ENCODE data around the gene HSPB2.

The HSPB2 gene

GRCh38 chr11:111886032-111886431 lies 26.5 kb upstream of the HSPB2 start:
- Histone ChIP-seq H3K9me2 (replicated peaks; ENCODE audit: low read depth, low read length) (no peaks in the 10 kb centered on the region), H3K4me3 (ENCODE audit: low read length, poor library complexity, severe bottlenecking) (no peak overlapping the region), H3K36me3 (ENCODE audit: insufficient read depth, low read length) (no peaks in the 10 kb centered on the region)

GRCh38 chr11:111886844-111887243 lies 25.7 kb upstream of the HSPB2 start:
- Histone ChIP-seq H3F3A (ENCODE audit: low read depth) (no peaks in the 10 kb centered on the region), H3K4me1 (ENCODE audit: insufficient read depth, low read length, poor library complexity, severe bottlenecking) (no peaks in the 10 kb centered on the region), H3K79me2 (ENCODE audit: insufficient read depth, low read length) (no peaks in the 10 kb centered on the region), H3K9me2 (replicated peaks; ENCODE audit: low read depth, low read length) (no peaks in the 10 kb centered on the region), H3K9me3 (ENCODE audit: insufficient read depth, low read depth, low read length) (no peaks in the 10 kb centered on the region), H3K27me3 (ENCODE audit: insufficient read depth, low read length, poor library complexity, severe bottlenecking) (no peaks in the 10 kb centered on the region), H2AFZ (ENCODE audit: low read length) (no peak overlapping the region), H3K36me3 (ENCODE audit: insufficient read depth, low read length) (no peaks in the 10 kb centered on the region), H3K4me2 (ENCODE audit: low read depth, low read length, poor library complexity, severe bottlenecking) (no peak overlapping the region), H3K4me3 (ENCODE audit: low read length, poor library complexity, severe bottlenecking) (no peak overlapping the region), H4K20me1 (ENCODE audit: insufficient read depth, low read length, poor library complexity, severe bottlenecking) (no peaks in the 10 kb centered on the region), H3K9ac (ENCODE audit: low read depth, low read length, poor library complexity, severe bottlenecking) (no peak overlapping the region)
- TF ChIP-seq, protein P1, sequence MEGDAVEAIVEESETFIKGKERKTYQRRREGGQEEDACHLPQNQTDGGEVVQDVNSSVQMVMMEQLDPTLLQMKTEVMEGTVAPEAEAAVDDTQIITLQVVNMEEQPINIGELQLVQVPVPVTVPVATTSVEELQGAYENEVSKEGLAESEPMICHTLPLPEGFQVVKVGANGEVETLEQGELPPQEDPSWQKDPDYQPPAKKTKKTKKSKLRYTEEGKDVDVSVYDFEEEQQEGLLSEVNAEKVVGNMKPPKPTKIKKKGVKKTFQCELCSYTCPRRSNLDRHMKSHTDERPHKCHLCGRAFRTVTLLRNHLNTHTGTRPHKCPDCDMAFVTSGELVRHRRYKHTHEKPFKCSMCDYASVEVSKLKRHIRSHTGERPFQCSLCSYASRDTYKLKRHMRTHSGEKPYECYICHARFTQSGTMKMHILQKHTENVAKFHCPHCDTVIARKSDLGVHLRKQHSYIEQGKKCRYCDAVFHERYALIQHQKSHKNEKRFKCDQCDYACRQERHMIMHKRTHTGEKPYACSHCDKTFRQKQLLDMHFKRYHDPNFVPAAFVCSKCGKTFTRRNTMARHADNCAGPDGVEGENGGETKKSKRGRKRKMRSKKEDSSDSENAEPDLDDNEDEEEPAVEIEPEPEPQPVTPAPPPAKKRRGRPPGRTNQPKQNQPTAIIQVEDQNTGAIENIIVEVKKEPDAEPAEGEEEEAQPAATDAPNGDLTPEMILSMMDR (conservative IDR thresholded peaks at IDR 0.05; ENCODE audit: low read length), result no peak
- no peak for TF ChIP-seq EZH2phosphoT487 (IDR thresholded peaks at IDR 0.05; ENCODE audit: borderline replicate concordance)

More at GRCh38 chr11:111886032-111886431, 26.5 kb upstream of the HSPB2 start:
- Histone ChIP-seq H3K79me2 (ENCODE audit: insufficient read depth, low read length) (no peaks in the 10 kb centered on the region), H3K27me3 (ENCODE audit: insufficient read depth, low read length, poor library complexity, severe bottlenecking) (no peaks in the 10 kb centered on the region), H3K9me3 (ENCODE audit: insufficient read depth, low read depth, low read length) (no peaks in the 10 kb centered on the region), H4K20me1 (ENCODE audit: insufficient read depth, low read length, poor library complexity, severe bottlenecking) (no peaks in the 10 kb centered on the region), H3K4me2 (ENCODE audit: low read depth, low read length, poor library complexity, severe bottlenecking) (no peak overlapping the region), H3K9ac (ENCODE audit: low read depth, low read length, poor library complexity, severe bottlenecking) (no peak overlapping the region), H3K4me1 (ENCODE audit: insufficient read depth, low read length, poor library complexity, severe bottlenecking) (no peaks in the 10 kb centered on the region), H3F3A (ENCODE audit: low read depth) (no peaks in the 10 kb centered on the region), H2AFZ (ENCODE audit: low read length) (no peak overlapping the region)
- TF ChIP-seq, protein P1 (conservative IDR thresholded peaks at IDR 0.05; ENCODE audit: low read length), result no peak
- no peak for TF ChIP-seq EZH2phosphoT487 (IDR thresholded peaks at IDR 0.05; ENCODE audit: borderline replicate concordance)

GRCh38 chr11:111905411-111905810 lies 7.1 kb upstream of the HSPB2 start:
- TF ChIP-seq, protein P1 (conservative IDR thresholded peaks at IDR 0.05; ENCODE audit: low read length), result no peak
- TF ChIP-seq EZH2phosphoT487 (IDR thresholded peaks at IDR 0.05; ENCODE audit: borderline replicate concordance), result no peak
- no peaks in the 10 kb centered on the region for H3K79me2 ChIP-seq (ENCODE audit: insufficient read depth, low read length)
- no peaks in the 10 kb centered on the region for H3K9me2 ChIP-seq (replicated peaks; ENCODE audit: low read depth, low read length)
- H3K27me3 ChIP-seq (ENCODE audit: insufficient read depth, low read length, poor library complexity, severe bottlenecking), result no peaks in the 10 kb centered on the region
- no peak overlapping the region for H2AFZ ChIP-seq (ENCODE audit: low read length)
- H3K9ac ChIP-seq (ENCODE audit: low read depth, low read length, poor library complexity, severe bottlenecking), result no peak overlapping the region
- H3K36me3 ChIP-seq (ENCODE audit: insufficient read depth, low read length), result no peaks in the 10 kb centered on the region
- no peaks in the 10 kb centered on the region for H4K20me1 ChIP-seq (ENCODE audit: insufficient read depth, low read length, poor library complexity, severe bottlenecking)
- H3K4me1 ChIP-seq (ENCODE audit: insufficient read depth, low read length, poor library complexity, severe bottlenecking), result no peaks in the 10 kb centered on the region
- no peaks in the 10 kb centered on the region for H3K9me3 ChIP-seq (ENCODE audit: insufficient read depth, low read depth, low read length)
- no peaks in the 10 kb centered on the region for H3F3A ChIP-seq (ENCODE audit: low read depth)
- no peak overlapping the region for H3K4me3 ChIP-seq (ENCODE audit: low read length, poor library complexity, severe bottlenecking)
- H3K4me2 ChIP-seq (ENCODE audit: low read depth, low read length, poor library complexity, severe bottlenecking), result no peak overlapping the region

Data from Loucy (cell line).